Activated naive CD4-positive, alpha-beta T cell treated with anti-CD3 and anti-CD28 coated beads, Interleukin-2, amount 10 ng/mL, durations not matched to agents 7 days and 5 days (primary cell): ENCODE results near the gene TUBGCP2.

ENCODE experiments used
- CTCF ChIA-PET: fragments of 350-600 bp; sonication (Branson Sonifier 250); formaldehyde crosslinking; loops from one replicate; lab custom pipeline; 2021; ENCODE audit warnings: antibody characterized with exemption; lab: Charles Lee
- DNase-seq: peaks from one replicate; pipeline ENCODE4 v3.0.0-alpha.2; 2020
- H3K27ac Mint-ChIP-seq: one replicate; pipeline ENCODE4 v1.8.0; 2021; ENCODE audit warnings: mild to moderate bottlenecking, moderate library complexity, mixed read lengths
- H3K27me3 Mint-ChIP-seq: one replicate; pipeline ENCODE4 v1.8.0; 2021; ENCODE audit warnings: mild to moderate bottlenecking, mixed read lengths
- H3K36me3 Mint-ChIP-seq: one replicate; pipeline ENCODE4 v1.8.0; 2021; ENCODE audit warnings: mixed read lengths
- H3K4me1 Mint-ChIP-seq: one replicate; pipeline ENCODE4 v1.8.0; 2021; ENCODE audit warnings: mixed read lengths
- H3K4me3 Mint-ChIP-seq: one replicate; pipeline ENCODE4 v1.8.0; 2021; ENCODE audit warnings: mild to moderate bottlenecking, moderate library complexity, mixed read lengths
- H3K9me3 Mint-ChIP-seq: one replicate; pipeline ENCODE4 v1.8.0; 2021; ENCODE audit warnings: mixed read lengths

TUBGCP2 gene

DNA sequence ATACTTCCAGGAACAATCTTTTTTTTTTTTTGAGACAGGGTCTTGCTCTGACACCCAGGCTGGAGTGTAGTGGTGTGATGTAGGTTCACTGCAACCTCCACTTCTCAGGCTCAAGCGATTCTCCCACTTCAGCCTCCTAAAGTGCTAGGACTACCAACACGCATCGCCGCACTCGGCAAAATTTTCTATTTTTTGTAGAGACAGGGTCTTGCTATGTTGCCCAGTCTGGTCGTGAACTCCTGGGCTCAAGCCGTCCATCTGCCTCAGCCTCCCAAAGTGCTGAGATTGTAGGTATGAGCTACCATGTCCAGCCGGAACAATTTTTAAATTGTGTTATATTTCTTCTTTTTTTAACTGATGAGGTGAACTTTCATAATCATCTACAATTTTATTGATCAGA, 2.1 kb upstream of the TUBGCP2 start:
- Mint-ChIP-seq H3K4me1 (peaks cover 24% of the 10 kb centered on the region), H3K27me3 (no peaks in the 10 kb centered on the region), H3K9me3 (no peaks in the 10 kb centered on the region), H3K36me3 (peaks cover 21% of the 10 kb centered on the region), H3K4me3 (no peak overlapping the region), H3K27ac (peak overlapping the region; percentile 77)
- no peak for DNase-seq
- CTCF ChIA-PET: no interaction called here

DNA sequence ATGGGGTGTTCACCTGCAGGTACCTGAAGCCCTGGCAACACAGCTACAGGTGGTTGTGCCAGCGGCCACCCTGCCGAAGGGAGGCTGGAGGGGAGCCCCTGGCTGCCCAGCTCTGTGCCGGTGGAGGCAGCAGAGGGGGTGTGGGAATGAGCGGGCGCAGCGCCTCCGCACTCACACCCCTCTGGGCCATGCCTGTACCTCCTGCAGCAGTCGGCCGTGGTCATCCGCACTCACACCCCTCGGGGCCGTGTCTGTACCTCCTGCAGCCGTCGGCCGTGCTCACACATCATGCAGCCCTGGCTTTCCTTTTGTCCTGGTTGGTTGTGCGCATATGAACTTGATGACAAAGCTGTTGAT, 1.7 kb upstream of the TUBGCP2 start:
- CTCF ChIA-PET: no interaction called here
- peak overlapping the region; percentile 77 for H3K27ac Mint-ChIP-seq
- no peak overlapping the region for H3K4me3 Mint-ChIP-seq
- no peaks in the 10 kb centered on the region for H3K9me3 Mint-ChIP-seq
- H3K4me1 Mint-ChIP-seq: peaks cover 27% of the 10 kb centered on the region
- H3K36me3 Mint-ChIP-seq: peaks cover 21% of the 10 kb centered on the region
- DNase-seq: no peak
- H3K27me3 Mint-ChIP-seq: no peaks in the 10 kb centered on the region

DNA sequence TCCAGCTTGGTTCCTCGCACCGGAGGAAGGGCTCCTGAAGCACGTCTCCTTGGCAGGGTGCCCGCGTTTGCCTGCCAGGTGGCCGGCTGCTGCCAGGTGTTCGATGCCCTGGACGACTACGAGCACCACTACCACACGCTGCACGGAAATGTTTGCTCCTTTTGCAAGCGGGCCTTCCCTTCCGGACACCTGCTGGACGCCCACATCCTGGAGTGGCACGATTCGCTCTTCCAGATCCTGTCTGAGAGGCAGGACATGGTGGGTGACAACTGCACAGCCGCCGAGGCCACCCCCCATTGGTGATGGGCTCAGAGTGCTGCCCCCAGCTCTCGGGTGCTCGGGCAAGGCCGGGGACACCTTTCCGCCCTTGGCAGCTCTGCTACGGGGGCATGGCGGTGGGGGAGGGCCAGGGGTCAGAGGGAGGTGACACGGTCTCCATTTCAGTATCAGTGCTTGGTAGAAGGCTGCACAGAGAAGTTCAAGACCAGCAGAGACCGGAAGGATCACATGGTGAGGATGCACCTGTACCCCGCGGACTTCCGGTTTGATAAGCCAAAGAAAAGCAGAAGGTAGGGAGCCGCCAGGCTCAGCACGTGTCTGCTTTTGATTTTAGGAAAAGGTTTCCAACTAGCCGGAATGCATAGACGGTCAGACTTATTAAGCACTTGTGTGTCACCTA, 1.2 kb upstream of the TUBGCP2 start:
- Mint-ChIP-seq H3K27me3 (no peaks in the 10 kb centered on the region), H3K27ac (peak overlapping the region; percentile 81), H3K9me3 (no peaks in the 10 kb centered on the region), H3K4me1 (peaks cover 31% of the 10 kb centered on the region), H3K4me3 (peak overlapping the region; percentile 71), H3K36me3 (peaks cover 21% of the 10 kb centered on the region)
- CTCF ChIA-PET: no interaction called here
- DNase-seq: no peak

- peak overlapping the region; percentile 89 for H3K27ac Mint-ChIP-seq
- peaks cover 21% of the 10 kb centered on the region for H3K36me3 Mint-ChIP-seq
- H3K9me3 Mint-ChIP-seq: no peaks in the 10 kb centered on the region
- H3K4me3 Mint-ChIP-seq: peak overlapping the region; percentile 71
- CTCF ChIA-PET: no interaction called here
- peaks cover 31% of the 10 kb centered on the region for H3K4me1 Mint-ChIP-seq
- DNase-seq: peak; percentile 94
- no peaks in the 10 kb centered on the region for H3K27me3 Mint-ChIP-seq
Observed at GRCh38 chr10:133309100-133309719, 538 bp upstream of the TUBGCP2 start.

GRCh38 chr10:133307776-133308420, 774 bp downstream of the TUBGCP2 start:
- Mint-ChIP-seq H3K27ac (peak overlapping the region; percentile 99), H3K36me3 (peaks cover 19% of the 10 kb centered on the region), H3K4me3 (peak overlapping the region; percentile 96), H3K4me1 (peaks cover 31% of the 10 kb centered on the region), H3K9me3 (no peaks in the 10 kb centered on the region), H3K27me3 (no peaks in the 10 kb centered on the region)
- peak; percentile 95 for DNase-seq
- CTCF ChIA-PET: interaction anchor here (0.8 to 2.0 kb wide), 13 partner anchors 11 to 164 kb away, joined by 3 to 11 read pairs (median 5); partner anchors contain the start of gene ADAM8

GRCh38 chr10:133306941-133307379, 1.7 kb downstream of the TUBGCP2 start:
- Mint-ChIP-seq H3K4me1 (peaks cover 31% of the 10 kb centered on the region), H3K27me3 (no peaks in the 10 kb centered on the region), H3K36me3 (peaks cover 15% of the 10 kb centered on the region), H3K4me3 (peak overlapping the region; percentile 41), H3K9me3 (no peaks in the 10 kb centered on the region), H3K27ac (peak overlapping the region; percentile 80)
- CTCF ChIA-PET: interaction anchor here (1.5 to 2.0 kb wide), 7 partner anchors 12 to 32 kb away, joined by 5 to 11 read pairs (median 7); partner anchors contain the start of gene ADAM8
- no peak for DNase-seq

- Mint-ChIP-seq H3K4me1 (peaks cover 31% of the 10 kb centered on the region), H3K27ac (no peak overlapping the region), H3K4me3 (no peak overlapping the region)
Observed at GRCh38 chr10:133306097-133306476, 2.6 kb downstream of the TUBGCP2 start.

GRCh38 chr10:133303206-133303605, 5.5 kb downstream of the TUBGCP2 start:
- Mint-ChIP-seq H3K9me3 (no peaks in the 10 kb centered on the region), H3K4me3 (no peak overlapping the region), H3K36me3 (peaks cover 23% of the 10 kb centered on the region), H3K27me3 (no peaks in the 10 kb centered on the region), H3K27ac (no peak overlapping the region), H3K4me1 (peaks cover 24% of the 10 kb centered on the region)
- no peak for DNase-seq
- CTCF ChIA-PET: interaction anchor here (1.0 kb wide), 1 partner anchor 45 kb away, joined by 3 read pairs; no protein-coding TSS in a partner anchor

More at GRCh38 chr10:133306097-133306476, 2.6 kb downstream of the TUBGCP2 start:
- CTCF ChIA-PET: no interaction called here
- DNase-seq: no peak
- H3K27me3 Mint-ChIP-seq: no peaks in the 10 kb centered on the region
- H3K36me3 Mint-ChIP-seq: peaks cover 12% of the 10 kb centered on the region
- H3K9me3 Mint-ChIP-seq: no peaks in the 10 kb centered on the region

- CTCF ChIA-PET: no interaction called here
- no peak overlapping the region for H3K4me3 Mint-ChIP-seq
Observed at GRCh38 chr10:133302230-133302629, 6.4 kb downstream of the TUBGCP2 start.

DNA sequence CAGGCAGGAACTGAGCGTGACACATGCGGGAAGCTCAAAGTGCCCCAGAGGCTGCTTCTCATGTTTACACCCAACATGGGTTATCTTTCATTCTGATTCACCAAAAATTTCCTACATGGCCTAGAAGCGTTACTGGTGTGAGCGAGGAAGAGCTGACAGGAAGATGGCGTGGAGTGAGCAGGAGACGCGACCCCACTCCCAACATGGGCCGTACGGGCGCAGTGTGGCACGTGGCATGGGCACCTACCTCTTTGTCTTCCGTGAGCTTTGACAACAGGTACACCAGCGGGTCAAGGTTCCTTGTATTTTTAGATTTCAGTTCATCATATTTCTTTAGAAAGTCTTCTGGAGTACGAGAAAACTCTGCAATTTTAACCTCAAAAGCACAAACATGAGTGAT, 8.9 kb downstream of the TUBGCP2 start:
- Mint-ChIP-seq H3K4me1 (no peaks in the 10 kb centered on the region), H3K27me3 (no peaks in the 10 kb centered on the region), H3K36me3 (peaks cover 41% of the 10 kb centered on the region), H3K27ac (no peak overlapping the region), H3K4me3 (no peak overlapping the region), H3K9me3 (no peaks in the 10 kb centered on the region)
- CTCF ChIA-PET: no interaction called here
- no peak for DNase-seq

More at GRCh38 chr10:133302230-133302629, 6.4 kb downstream of the TUBGCP2 start:
- peaks cover 31% of the 10 kb centered on the region for H3K36me3 Mint-ChIP-seq
- DNase-seq: no peak
- peaks cover 17% of the 10 kb centered on the region for H3K4me1 Mint-ChIP-seq
- no peaks in the 10 kb centered on the region for H3K9me3 Mint-ChIP-seq
- H3K27me3 Mint-ChIP-seq: no peaks in the 10 kb centered on the region
- H3K27ac Mint-ChIP-seq: no peak overlapping the region

GRCh38 chr10:133299224-133299623, 9.4 kb downstream of the TUBGCP2 start:
- CTCF ChIA-PET: no interaction called here
- H3K27ac Mint-ChIP-seq: no peak overlapping the region

GRCh38 chr10:133298466-133298865, 10.2 kb downstream of the TUBGCP2 start:
- no peak overlapping the region for H3K4me3 Mint-ChIP-seq
- no peaks in the 10 kb centered on the region for H3K9me3 Mint-ChIP-seq
- no peaks in the 10 kb centered on the region for H3K4me1 Mint-ChIP-seq
- peaks cover 48% of the 10 kb centered on the region for H3K36me3 Mint-ChIP-seq
- CTCF ChIA-PET: no interaction called here
- DNase-seq: no peak
- no peaks in the 10 kb centered on the region for H3K27me3 Mint-ChIP-seq
- H3K27ac Mint-ChIP-seq: peak overlapping the region; percentile 9

More at GRCh38 chr10:133299224-133299623, 9.4 kb downstream of the TUBGCP2 start:
- no peak for DNase-seq
- no peaks in the 10 kb centered on the region for H3K9me3 Mint-ChIP-seq
- no peaks in the 10 kb centered on the region for H3K27me3 Mint-ChIP-seq
- peaks cover 43% of the 10 kb centered on the region for H3K36me3 Mint-ChIP-seq
- no peaks in the 10 kb centered on the region for H3K4me1 Mint-ChIP-seq
- H3K4me3 Mint-ChIP-seq: no peak overlapping the region

GRCh38 chr10:133297504-133297903, 11.2 kb downstream of the TUBGCP2 start:
- Mint-ChIP-seq H3K27ac (no peak overlapping the region), H3K27me3 (no peaks in the 10 kb centered on the region), H3K4me1 (no peaks in the 10 kb centered on the region), H3K36me3 (peaks cover 47% of the 10 kb centered on the region), H3K4me3 (no peak overlapping the region), H3K9me3 (no peaks in the 10 kb centered on the region)
- CTCF ChIA-PET: no interaction called here
- no peak for DNase-seq
